GM18511 (cell line): ENCODE data around the gene PRMT7.

Experiments
- ATAC-seq: cut with Tn5 transposase; IDR thresholded peaks from one replicate; pipeline ENCODE4 v1.9.1; 2021; ENCODE audit warnings: mild to moderate bottlenecking, moderate library complexity; ENCODE audit not compliant: unreplicated experiment

PRMT7 gene

DNA sequence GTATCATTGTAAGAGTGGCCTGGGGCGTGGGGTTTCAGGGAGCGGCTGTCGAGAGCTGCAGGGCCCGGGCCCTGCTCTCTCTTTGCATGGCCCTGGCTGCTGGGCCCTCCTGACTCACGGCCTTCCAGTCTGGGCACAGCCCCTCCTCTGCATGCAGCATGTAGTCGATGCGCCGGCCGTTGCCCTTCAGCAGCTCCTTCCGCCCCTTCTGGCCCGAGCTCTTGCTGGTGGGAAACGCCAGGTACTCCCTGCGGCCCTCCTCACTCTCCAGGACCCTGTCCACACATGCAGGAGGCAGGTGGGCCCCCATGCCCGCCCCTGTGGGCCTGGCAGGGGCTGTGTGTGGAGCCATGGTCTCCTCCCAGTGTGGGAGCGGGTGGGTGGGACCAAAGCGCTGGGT is 50.7 kb downstream of the PRMT7 start:
- no peak for ATAC-seq

DNA sequence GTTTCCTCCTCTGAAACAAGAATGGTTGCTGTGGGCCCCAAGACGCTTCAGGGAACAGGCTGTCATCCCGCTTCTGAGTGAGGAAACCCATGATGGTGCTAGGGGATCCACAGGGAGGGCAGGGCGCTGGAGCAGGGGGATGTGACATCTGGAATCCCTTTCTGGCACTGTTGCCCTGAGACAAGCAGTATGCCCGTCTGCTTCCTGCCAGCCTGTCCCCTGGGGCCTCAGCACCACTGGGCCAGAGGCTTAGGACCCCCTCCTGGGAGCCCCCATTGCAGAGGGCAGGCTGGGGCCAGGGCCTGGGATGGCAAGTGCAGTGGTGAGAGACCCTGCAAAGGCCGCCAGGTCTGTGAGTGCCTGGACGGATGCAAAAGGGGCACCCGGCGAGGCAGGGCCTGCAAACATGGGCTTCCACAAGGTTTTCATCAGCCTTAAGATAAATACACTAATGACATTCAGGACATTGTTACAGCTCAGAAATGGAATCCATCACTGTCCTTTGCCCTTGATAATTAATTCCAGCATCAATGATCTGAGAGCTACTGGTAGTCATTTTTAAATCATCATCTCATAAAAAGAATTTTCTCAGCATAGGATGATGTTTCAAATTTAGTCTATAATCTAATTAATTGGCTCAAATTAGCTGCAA is 51.6 kb downstream of the PRMT7 start:
- no peak for ATAC-seq

DNA sequence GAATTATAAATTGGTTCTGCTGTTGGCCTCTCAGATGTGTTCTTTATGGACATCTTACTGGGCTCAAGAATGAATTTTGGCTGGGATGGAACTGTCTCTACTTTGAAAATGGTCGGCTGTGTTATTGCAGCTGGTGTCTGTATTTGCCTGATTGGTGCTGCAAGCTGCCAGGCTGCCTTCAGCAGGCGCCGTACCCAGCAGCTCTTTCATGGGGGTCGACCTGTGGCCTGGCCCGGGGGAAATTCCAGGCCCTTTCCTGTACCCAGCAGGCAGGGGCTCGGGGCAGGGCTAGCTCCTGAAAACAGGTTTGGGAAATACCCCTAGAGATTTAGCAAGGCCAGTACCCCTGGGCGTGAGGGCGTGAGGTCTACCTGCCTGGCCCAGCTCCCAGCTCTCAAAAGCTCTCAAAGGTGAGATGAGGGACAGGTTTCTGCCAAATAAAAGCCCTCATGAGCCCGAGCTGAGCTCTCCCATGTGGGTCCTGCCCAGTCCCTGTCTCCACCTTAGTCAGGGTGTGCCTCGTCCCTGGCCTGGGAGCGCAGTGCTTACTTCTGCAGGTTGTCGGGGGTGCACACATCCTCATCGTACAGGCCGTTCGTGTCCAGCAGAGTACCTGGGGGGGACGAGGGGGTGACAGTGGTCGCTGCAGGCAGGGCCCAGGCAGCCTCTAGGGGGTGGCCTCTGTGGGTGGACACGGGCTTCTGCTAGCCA is 52.3 kb downstream of the PRMT7 start:
- ATAC-seq, result no peak

DNA sequence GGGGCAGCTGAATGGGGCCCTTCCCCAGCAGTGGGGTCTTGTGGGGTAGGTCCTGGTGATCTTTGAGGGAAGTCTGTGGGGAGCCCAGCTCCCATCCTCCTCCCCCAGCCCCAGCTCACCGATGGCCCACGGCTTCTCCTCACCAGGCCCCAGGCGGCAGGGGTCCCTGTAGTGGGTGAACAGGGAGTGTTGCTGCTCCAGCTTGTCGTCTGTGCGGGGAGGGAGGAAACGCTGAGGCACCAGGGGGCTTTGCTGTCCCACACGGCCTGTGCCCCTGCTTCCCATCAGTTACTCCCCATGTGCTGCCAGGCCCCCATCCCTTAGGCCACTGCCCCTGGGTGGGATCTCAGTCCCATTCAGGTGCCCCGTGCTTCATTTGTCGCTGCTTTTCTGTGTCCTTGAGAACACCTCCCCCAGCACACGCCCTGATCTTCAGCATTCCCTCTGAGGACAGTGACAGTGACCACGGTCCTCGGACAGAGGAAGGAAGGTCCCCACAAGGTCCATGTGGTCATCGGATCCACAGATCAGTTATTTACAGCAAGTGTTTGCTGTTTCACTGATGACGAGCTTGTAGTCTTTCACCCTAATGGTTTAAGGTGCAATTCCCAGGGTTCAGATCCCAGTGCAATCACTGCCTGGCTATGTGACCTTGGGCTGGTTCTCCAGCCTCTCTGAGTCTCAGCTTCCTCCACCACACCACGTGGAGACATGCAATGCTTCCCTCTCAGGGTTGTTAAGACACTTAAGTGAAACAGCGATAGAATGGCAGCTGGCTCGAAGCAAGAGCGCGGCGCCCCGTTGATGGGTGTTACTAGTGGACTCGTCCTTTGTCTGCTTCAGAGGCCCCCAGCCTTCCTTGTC is 53.1 kb downstream of the PRMT7 start:
- ATAC-seq, result no peak

DNA sequence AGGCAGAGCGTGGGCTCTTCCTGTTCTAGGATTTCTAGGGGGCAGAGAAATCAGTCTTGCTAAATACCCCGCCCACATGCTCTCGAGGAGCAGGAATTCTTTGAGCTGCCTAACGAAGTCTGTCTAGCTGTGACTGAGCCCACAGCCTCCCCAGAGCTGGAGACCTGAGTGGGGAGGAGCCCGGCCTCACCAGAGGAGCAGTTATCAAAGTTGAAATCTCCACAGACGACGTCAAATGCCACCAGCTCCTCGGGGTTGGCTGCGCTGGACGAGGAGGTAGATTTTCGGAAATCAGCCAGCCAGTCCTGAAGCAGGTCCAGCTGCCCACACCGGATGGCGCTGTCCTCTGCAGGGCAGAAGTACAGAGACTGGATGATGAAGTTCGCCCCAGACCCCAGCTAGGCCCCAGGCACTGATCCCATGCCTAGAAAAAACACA is 53.8 kb downstream of the PRMT7 start:
- ATAC-seq, result no peak

DNA sequence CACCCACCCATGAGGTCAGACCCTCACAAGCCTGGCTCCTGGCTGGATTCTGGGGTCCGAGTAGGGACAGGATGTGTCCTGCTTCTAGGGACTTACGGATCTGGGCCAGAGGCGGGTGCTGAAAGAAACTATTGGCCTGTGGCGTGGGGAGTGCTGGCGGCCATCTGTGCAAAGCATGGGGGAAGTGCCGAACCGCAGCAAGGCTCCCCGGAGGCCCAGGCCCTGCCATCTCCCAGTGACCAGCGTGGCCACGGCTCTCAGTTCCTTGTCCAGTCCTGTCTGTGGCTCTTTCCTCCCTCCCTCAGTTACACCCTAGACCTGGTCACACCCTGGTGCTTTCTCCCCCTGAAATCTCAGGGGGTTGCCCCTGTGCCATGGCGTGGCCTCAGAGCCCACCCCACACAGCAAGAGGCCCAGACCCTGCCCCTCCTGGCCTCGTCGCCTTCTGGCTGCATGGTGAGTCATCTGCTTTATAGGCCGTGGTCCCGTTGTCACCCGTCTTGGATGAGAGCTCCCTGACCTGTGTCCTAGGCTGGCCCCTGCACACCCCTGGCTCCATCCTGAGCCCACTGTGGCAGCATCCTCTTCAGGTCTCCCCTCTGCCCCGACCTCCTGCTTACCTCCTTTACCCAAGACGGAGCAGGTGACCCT is 54.5 kb downstream of the PRMT7 start:
- ATAC-seq, result no peak

DNA sequence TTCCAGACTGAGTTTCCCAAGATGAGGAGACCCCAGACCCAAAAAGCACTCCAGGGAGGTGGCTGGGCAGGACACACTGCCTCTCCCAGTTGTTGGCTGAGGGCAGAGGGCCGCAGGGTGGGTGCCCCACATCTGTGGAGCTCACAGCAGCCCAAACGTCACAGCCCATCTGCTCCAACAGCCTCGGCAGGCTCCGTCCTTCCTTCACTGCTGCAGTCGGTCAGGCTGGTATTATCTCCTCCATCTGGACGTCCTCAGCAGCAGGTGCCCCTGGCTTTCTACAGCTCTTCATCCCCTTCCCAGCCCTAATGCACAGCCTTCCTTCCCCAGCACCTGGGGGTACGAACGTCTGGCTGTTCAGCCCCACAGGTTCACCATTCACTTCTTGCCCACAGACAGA is 55.2 kb downstream of the PRMT7 start:
- ATAC-seq, result no peak

DNA sequence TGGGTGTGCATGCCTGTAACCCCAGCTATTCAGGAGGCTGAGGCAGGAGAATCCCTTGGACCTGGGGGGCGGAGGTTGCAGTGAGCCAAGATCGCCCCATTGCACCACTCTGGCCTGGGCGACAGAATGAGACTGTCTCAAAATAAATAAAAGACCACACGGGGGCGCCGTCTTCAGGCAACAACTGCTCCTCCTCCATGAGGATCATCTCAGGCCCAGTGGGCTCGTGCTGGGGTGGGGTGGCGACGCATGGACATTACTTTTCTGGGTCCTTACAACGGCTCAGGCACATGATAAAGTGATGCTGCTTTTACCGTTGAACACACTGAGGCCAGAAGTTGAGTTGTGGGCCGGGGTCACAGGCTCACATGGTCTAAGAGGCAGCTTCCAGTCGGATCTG is 56.2 kb downstream of the PRMT7 start:
- ATAC-seq, result no peak

DNA sequence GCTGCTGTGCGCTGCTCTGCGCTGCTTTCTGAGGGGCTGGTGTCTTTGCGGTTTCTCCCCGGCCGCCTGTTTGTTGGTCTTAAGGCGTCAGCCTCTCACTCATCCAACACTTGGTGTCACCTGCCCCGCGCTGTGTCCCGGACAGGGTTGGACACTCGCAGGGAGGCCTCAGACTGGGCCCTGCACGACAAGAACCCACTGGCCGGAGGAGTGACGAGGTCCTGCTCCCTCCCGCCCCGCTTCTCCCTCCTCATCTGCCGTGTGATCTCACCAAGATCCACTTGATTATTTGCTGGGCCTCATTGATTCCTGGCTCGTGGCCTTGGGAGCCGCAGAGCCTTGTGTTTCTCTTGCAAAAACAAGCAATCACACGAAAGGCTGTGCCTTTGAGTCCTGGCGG is 56.6 kb downstream of the PRMT7 start:
- no peak for ATAC-seq

DNA sequence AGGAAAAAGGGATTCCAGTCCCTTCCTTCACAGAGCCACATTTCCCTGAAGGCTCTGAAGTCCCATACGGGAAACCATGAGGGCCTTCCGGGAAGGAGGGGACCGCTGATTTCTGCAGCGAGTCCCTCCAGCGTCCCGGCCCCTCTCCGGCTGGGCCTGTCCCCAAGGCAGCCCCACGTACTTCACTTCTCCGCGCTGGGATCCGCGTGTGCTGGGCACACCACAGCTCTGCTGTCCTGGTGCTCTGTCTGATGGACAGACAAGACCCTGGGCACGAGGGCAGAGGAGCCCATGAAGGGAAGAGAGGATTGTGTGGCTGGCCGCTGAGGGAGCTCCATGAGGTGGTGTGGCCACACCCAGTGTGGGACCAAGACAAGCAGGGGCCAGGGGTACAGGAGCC is 57.1 kb downstream of the PRMT7 start:
- ATAC-seq, result no peak

DNA sequence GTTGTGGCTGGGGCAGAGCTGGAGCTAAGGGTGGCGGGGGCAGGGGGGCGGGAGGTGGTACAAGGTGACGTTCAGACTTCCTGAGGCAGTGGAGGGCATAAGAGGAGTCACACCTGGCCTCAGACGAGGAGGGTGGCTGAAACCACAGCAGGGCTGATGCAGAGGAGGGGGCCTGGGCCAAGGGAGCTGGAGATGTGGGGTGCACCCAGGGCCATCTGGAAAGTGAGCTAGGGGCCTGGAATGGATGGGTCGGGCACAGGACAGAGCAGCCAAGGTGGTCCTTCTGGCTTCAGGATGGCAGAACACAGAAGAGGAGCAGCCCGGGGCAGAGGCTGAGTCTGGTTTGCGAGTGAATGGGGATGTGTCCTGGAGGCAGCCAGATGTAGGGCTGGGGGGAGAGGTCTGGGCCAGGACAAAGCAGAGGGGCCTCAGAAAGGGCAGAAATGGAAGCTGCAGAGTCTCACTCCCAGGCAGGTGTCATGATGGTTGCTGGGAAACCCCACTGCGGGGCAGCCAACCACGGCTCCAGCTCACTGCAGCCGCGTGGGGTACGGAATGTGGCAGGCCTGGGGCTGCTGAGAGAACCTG is 57.6 kb downstream of the PRMT7 start:
- no peak for ATAC-seq

DNA sequence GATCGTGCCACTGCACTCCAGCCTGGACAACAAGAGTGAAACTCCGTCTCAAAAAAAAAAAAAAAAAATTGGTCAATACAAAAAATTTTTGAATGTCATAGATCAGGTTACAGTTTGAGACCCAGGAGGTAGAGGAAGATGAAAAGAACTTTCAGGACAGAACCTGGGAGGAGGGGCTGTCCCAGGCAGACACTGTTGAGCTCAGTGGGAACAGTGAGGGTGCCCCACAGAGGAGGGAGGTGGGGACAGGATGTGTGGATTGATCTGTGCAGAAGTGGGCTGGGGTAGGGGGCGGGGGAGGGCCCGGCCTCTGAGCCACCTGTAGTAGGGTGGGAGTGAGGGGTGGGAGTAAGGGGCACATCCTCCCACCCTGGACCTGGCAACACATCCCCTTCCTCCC is 58.3 kb downstream of the PRMT7 start:
- ATAC-seq, result no peak

DNA sequence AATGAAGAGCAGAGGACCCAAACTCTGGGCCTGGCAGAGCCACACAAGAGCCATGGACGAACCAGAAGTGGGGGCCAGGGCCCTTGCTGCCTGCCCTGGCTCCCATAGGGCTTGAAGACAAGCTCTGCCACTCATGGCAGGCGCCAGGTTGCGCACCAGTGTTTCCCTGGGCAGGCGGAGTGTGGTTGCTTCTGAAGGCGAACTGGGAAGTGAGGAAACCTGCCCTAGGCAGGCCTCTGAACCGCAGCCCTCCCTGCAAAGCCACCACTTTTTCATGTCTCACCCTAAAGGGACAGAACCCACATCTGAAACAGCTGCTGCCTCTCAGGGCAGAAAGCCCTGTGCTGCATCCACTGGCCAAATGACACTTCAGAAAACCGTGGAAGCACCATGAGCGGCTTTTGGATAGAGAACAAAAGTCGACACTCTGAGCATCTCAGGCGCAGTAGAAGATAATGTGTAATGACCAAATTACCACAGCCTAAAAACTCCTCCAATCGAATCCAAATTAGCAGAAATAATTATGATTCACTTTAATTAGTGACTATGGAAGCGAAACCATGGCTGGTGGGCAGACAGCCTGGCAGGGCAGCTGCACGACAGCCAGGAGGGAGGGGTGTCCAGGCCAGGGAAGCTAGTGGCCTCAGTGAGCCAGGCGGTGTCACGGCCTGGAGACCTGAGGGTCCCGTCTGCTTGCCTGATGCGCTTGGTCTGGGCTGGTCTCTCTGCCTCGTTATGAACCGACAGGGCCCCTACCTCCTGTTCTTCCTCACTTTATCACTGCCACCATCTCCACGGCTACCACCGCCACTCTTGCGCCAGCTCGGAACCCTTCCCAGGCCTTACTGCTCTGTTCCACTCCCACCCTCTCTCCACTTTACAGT is 59.1 kb downstream of the PRMT7 start:
- peak; percentile 65 for ATAC-seq

DNA sequence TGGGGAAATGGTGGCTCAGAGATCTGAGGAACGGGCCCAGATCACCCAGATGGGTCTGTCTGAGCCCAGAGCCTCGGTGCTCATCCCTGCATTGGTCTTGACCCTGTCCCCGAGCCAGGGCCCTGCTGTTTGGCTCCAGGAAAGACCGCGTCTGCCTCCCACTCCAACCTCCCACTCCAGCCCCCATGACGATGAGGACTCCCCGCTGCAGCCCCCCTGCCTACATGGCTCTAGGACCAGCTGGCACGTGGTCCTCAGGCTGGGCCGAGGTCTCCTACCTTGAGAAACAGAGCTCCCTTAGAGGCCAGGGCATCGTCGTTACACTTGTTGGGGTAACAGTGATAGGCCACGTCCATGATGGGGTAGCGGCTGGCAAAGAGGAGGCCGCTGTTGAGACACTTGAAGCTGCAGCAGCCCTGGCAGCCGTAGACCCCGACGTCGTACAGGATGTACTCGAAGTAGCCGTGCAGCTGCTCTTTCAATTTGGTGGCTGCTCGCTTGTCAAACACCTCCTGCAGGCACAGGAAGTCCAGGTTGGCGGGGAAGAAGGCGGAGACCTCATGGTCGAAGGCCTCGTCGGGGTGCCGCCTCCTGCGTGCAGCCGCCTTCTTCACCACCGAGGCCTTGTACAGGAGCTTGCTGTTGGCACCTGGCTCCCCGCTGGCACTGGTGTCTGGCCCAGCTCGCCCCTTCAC is 59.9 kb downstream of the PRMT7 start:
- ATAC-seq, result no peak

DNA sequence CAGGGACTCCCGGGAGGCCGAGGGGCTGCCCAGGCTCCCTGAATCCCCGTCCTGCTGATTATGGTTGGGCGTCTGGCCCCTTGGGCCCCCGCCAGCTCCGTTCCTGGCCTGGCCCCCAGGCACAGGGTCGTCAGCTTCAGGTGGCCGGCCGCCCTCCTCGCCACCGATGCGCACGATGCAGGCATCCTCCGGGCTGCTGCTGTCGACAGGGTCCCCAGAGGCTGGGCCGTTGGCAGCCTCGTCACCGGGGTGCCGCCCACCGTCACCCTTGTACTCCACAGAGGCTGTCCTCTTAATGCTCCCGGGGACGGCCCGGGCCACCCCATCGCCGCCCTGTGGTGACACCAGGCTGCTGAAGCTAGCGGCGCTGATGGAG is 60.4 kb downstream of the PRMT7 start:
- ATAC-seq, result no peak

DNA sequence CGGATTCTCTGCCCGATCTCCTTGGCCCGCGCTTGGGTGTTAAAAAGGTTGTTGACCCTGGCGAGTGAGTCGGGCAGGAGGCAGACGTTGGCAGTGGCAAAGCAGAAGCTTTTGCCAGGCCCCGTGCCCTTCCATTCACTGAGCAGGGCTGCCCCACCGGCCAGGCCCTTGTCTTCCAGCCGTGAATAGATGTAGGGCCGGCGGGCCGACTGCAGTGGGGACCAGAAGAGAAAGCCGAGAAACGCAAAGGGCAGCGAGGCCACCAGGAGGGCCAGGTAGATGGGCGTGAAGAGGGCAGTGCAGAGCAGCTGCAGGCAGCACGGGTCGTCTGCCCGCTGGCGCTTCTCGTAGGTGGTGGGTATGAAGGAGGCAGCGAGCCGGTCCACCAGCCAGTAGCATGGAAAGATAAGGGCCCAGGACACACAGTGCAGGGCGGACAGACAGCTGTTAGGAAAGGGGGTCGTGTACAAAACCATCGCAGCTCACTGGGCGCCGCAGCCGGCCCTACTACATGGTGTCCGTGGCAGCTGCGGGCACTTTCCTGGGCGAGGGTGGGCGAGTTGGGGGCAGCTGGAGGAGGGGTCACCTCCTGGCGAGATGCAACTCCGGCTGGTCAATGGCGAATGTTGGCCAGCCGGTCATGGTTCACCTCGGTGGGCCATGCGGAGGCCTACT is 61.0 kb downstream of the PRMT7 start:
- ATAC-seq, result no peak

DNA sequence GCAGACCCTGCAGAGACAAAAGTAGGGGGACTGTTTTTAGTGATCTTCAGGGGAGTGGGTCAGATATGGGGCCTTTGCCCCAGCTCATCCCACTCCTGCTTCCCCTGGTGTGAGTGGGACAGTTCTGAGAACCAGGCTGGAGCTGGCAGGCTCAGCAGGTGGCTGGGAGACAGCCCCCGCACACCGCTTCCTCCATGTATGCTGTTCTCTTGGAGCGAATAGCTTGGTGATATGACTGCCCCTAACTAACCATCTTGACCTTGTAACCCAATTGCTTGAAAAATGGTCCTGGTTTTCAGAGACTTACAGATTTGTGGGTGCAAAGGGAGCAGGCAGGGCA is 61.5 kb downstream of the PRMT7 start:
- no peak for ATAC-seq

DNA sequence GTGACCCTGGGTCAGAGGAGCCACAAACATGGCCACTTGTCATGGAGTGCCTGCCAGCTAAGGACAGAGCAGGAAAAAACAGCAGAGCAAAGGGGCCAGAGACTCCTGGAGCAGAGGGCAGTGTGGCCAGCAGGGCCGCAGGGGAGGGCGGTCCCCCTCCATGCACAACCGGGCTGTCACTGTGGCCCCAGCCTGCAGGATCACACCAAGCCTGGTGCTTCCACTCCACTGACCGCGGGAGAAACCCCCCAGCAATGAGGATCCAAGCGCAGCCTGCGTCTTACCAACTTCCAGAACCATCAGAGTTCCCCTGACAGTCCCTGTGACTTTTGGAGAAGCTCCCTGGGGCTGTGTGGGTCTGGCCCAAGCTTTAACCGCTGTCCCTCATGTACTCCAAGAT is 62.0 kb downstream of the PRMT7 start:
- no peak for ATAC-seq
